CD14-positive monocyte (primary cell): ENCODE results near the gene OR7G3. TPM values are rescaled to one million over a fixed set of nuclear protein-coding genes. Genes with fewer than 3 reads are reported as not detected.

Source experiments
- DNase-seq, 3 donors: peaks; one replicate each; pipeline ENCODE4 v3.0.0-alpha.2; 2011 to 2022
- H2AFZ ChIP-seq: 2 replicates; pipeline ENCODE4 v1.6.0; 2012; ENCODE audit warnings: mild to moderate bottlenecking, low read depth, low read length, inconsistent platforms; ENCODE audit not compliant: insufficient read depth, poor library complexity, severe bottlenecking
- H3K27ac ChIP-seq, 2 donors: 1 replicate in 1 of 2; 2 replicates in 1 of 2; pipeline ENCODE4 v1.5.1; 2012 to 2013; ENCODE audit warnings: low read length in 2 of 2, control low read depth in 1 of 2, inconsistent platforms in 1 of 2, low read depth in 1 of 2, mild to moderate bottlenecking in 1 of 2
- H3K27me3 ChIP-seq, 2 donors: one replicate each; pipeline versions ENCODE4 v1.6.0 to v1.6.1; 2011 to 2013; ENCODE audit warnings: low read length in 2 of 2; ENCODE audit not compliant: control insufficient read depth in 2 of 2, insufficient read depth in 2 of 2
- H3K36me3 ChIP-seq, 2 donors: replicated peaks in 1 of 2; 1 replicate in 1 of 2; 2 replicates in 1 of 2; pipeline versions ENCODE4 v1.5.1 to v1.6.1; 2012 to 2013; ENCODE audit warnings: low read length in 2 of 2, control low read depth in 1 of 2, inconsistent platforms in 1 of 2, mild to moderate bottlenecking in 1 of 2; ENCODE audit not compliant: insufficient read depth in 2 of 2, control insufficient read depth in 1 of 2
- H3K4me1 ChIP-seq, 2 donors: 1 replicate in 1 of 2; 2 replicates in 1 of 2; pipeline versions ENCODE4 v1.5.1 to v1.6.1; 2012 to 2013; ENCODE audit warnings: low read length in 2 of 2, control low read depth in 1 of 2, inconsistent platforms in 1 of 2, mild to moderate bottlenecking in 1 of 2, moderate library complexity in 1 of 2; ENCODE audit not compliant: insufficient read depth in 2 of 2, control insufficient read depth in 1 of 2
- H3K4me2 ChIP-seq: replicated peaks from 2 replicates; pipeline ENCODE3; 2012; ENCODE audit warnings: low read length, moderate library complexity, mild to moderate bottlenecking; ENCODE audit not compliant: poor library complexity, severe bottlenecking; ENCODE audit errors: extremely low read depth
- H3K4me3 ChIP-seq, 3 experiments: fragments of 200-600 bp in 1 of 3; sonication (generic) in 1 of 3; replicated peaks in 1 of 3; 1 replicate in 2 of 3; 2 replicates in 1 of 3; pipeline ENCODE4 v1.5.1; 2011 to 2013; ENCODE audit warnings: low read length in 3 of 3, mild to moderate bottlenecking in 3 of 3, control low read depth in 2 of 3, low read depth in 2 of 3, inconsistent platforms in 1 of 3, moderate library complexity in 1 of 3
- H3K79me2 ChIP-seq: 2 replicates; pipeline ENCODE4 v1.6.0; 2012; ENCODE audit warnings: mild to moderate bottlenecking, control low read depth, inconsistent platforms, low read length, moderate library complexity; ENCODE audit not compliant: insufficient read depth
- H3K9ac ChIP-seq: 2 replicates; pipeline ENCODE4 v1.6.0; 2017; ENCODE audit warnings: low read length, mild to moderate bottlenecking; ENCODE audit not compliant: insufficient read depth, poor library complexity, severe bottlenecking
- H3K9me3 ChIP-seq, 2 donors: replicated peaks in 1 of 2; 1 replicate in 1 of 2; 2 replicates in 1 of 2; pipeline versions ENCODE4 v1.5.1 to v1.6.1; 2012 to 2013; ENCODE audit warnings: low read length in 2 of 2, control low read depth in 1 of 2; ENCODE audit not compliant: control insufficient read depth in 1 of 2, insufficient read depth in 1 of 2
- H4K20me1 ChIP-seq: 2 replicates; pipeline ENCODE4 v1.6.0; 2012; ENCODE audit warnings: mild to moderate bottlenecking, low read length, control low read depth, moderate library complexity; ENCODE audit not compliant: insufficient read depth
- H3K27ac Mint-ChIP-seq, 7 donors: one replicate each; pipeline ENCODE4 v1.8.0; 2020; ENCODE audit warnings: mild to moderate bottlenecking in 7 of 7, mixed read lengths in 7 of 7, moderate library complexity in 6 of 7, inconsistent platforms in 2 of 7
- H3K27me3 Mint-ChIP-seq, 3 donors: one replicate each; pipeline ENCODE4 v1.8.0; 2021 to 2022; ENCODE audit warnings: low read depth in 3 of 3, mild to moderate bottlenecking in 3 of 3, mixed read lengths in 3 of 3, moderate library complexity in 3 of 3, inconsistent platforms in 1 of 3
- H3K36me3 Mint-ChIP-seq, 2 donors: one replicate each; pipeline ENCODE4 v1.8.0; 2020; ENCODE audit warnings: mixed read lengths in 2 of 2, inconsistent platforms in 1 of 2, mild to moderate bottlenecking in 1 of 2
- H3K4me1 Mint-ChIP-seq: one replicate; pipeline ENCODE4 v1.8.0; 2020; ENCODE audit warnings: mild to moderate bottlenecking, mixed read lengths
- H3K4me3 Mint-ChIP-seq, 2 donors: one replicate each; pipeline ENCODE4 v1.8.0; 2020; ENCODE audit warnings: mild to moderate bottlenecking in 2 of 2, mixed read lengths in 2 of 2, moderate library complexity in 1 of 2
- H3K9me3 Mint-ChIP-seq, 7 donors: one replicate each; pipeline ENCODE4 v1.8.0; 2020 to 2022; ENCODE audit warnings: mixed read lengths in 7 of 7, mild to moderate bottlenecking in 6 of 7, moderate library complexity in 6 of 7, inconsistent platforms in 2 of 7
- WGBS: methylation state at CpG from one replicate; pipeline ENCODE4 v1.1.5; 2013; ENCODE audit warnings: missing lambda C conversion rate; ENCODE audit not compliant: insufficient coverage; 5-methylcytosine and 5-hydroxymethylcytosine counted together
- intact Hi-C, 2 donors: fragments of 100-400 bp; cut with micrococcal nuclease; formaldehyde crosslinking; loops; one replicate each; pipeline versions ENCODE4 v1.15.0 to v1.15.1; 2023
- polyA plus RNA-seq, 3 donors: library from polyadenylated mRNA; depleted of rRNA in 1 of 3; unstranded in 2 of 3; stranded (reverse) in 1 of 3; fragments of 300-500 nt in 2 of 3; fragments of >200 nt in 1 of 3; fragmentation: Illumina TruSeq in 2 of 3; gene quantifications; 1 replicate in 2 of 3; 2 replicates in 1 of 3; pipeline ENCODE4 v1.2.3, GENCODE V29; 2012 to 2021
- TF ChIP-seq, protein P1 (sequence below): fragments of 200-600 bp; IDR thresholded peaks from one replicate; pipeline ENCODE4 v1.8.0; 2022; ENCODE audit warnings: antibody characterized with exemption, mild to moderate bottlenecking

OR7G3 gene
- polyA plus RNA-seq, 3 donors = not detected

DNA sequence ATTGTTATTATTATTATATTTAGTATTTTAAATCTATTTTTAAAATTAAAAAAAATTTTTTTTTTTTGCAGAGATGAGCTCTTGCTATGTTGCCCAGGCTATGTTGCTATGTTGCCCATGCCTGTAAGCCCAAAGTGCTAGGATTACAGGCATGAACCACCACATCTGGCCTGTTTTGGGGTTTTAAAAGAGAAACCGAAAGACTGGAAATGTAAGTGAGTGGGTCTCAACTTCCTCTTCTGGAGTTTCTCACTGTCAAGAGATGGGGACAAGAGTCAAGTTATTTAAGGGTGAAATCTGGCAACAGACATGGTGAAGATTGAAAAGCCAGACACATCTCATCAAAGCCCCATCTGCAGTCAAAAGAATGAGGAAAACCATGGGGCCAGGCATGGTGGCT lies 4.2 kb upstream of the OR7G3 start:
- Mint-ChIP-seq H3K27me3 (peaks cover 2 to 7% (median 4%) of the 10 kb centered on the region in 3 donors), H3K36me3 (no peaks in the 10 kb centered on the region), H3K4me1 (peaks cover 21% of the 10 kb centered on the region), H3K9me3 (peaks cover 0 to 3% (median 0%) of the 10 kb centered on the region in 7 donors), H3K4me3 (peak overlapping the region in 1 of 2 donors; percentile 35), H3K27ac (peak overlapping the region in 2 of 7 donors; percentile 57 to 65)
- TF ChIP-seq, protein P1, sequence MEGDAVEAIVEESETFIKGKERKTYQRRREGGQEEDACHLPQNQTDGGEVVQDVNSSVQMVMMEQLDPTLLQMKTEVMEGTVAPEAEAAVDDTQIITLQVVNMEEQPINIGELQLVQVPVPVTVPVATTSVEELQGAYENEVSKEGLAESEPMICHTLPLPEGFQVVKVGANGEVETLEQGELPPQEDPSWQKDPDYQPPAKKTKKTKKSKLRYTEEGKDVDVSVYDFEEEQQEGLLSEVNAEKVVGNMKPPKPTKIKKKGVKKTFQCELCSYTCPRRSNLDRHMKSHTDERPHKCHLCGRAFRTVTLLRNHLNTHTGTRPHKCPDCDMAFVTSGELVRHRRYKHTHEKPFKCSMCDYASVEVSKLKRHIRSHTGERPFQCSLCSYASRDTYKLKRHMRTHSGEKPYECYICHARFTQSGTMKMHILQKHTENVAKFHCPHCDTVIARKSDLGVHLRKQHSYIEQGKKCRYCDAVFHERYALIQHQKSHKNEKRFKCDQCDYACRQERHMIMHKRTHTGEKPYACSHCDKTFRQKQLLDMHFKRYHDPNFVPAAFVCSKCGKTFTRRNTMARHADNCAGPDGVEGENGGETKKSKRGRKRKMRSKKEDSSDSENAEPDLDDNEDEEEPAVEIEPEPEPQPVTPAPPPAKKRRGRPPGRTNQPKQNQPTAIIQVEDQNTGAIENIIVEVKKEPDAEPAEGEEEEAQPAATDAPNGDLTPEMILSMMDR = no peak
- DNase-seq = peak in 2 of 3 donors; percentile 12 to 16
- Histone ChIP-seq H3K27me3 (no peaks in the 10 kb centered on the region), H3K36me3 (no peaks in the 10 kb centered on the region), H2AFZ (peak overlapping the region; percentile 41), H3K4me1 (peaks cover 5 to 18% of the 10 kb centered on the region in 2 donors), H4K20me1 (no peaks in the 10 kb centered on the region), H3K4me3 (no peak overlapping the region), H3K27ac (no peak overlapping the region), H3K4me2 (no peak overlapping the region), H3K9me3 (no peaks in the 10 kb centered on the region), H3K79me2 (no peaks in the 10 kb centered on the region), H3K9ac (no peak overlapping the region)
- WGBS = no CpG with 5 or more reads among the region's 1 CpG
- intact Hi-C loops = loop anchor here in 1 of 2 donors (10.0 kb wide), 2 partner anchors 454 to 664 kb away; partner anchors contain the start of gene ZNF121

DNA sequence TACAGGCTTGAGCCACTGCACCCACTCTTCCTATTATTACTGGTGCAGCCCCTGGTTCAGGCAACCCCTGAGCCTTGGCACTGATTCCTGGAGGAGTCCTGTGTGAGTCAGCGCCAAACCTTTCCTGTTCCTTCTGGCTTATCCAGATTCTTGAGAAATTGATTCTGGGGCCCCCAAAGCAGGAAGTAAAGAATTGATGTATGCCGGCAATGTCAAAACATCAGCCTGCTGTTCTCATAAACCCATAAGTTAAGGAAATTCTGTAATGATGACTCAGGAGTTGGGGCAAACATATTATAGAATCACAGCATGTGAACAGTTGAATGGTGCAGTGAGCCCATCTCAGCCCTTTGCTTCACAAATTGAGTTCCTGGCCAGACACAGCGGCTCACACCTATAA lies 1.4 kb upstream of the OR7G3 start:
- peaks cover 15% of the 10 kb centered on the region for H3K4me1 Mint-ChIP-seq
- no peak overlapping the region for H3K27ac Mint-ChIP-seq
- Histone ChIP-seq H3K4me1 (peaks cover 0 to 11% of the 10 kb centered on the region in 2 donors), H3K4me2 (no peak overlapping the region), H4K20me1 (no peaks in the 10 kb centered on the region), H3K27me3 (no peaks in the 10 kb centered on the region), H3K9me3 (no peaks in the 10 kb centered on the region), H3K9ac (no peak overlapping the region), H3K4me3 (no peak overlapping the region), H3K36me3 (no peaks in the 10 kb centered on the region), H3K27ac (no peak overlapping the region), H3K79me2 (no peaks in the 10 kb centered on the region), H2AFZ (no peak overlapping the region)
- 0% methylated on average over 2 of the region's 3 CpGs for WGBS
- H3K4me3 Mint-ChIP-seq = no peak overlapping the region
- intact Hi-C loops = no loop called here
- DNase-seq = peak in 2 of 3 donors; percentile 4 to 42
- no peaks in the 10 kb centered on the region for H3K36me3 Mint-ChIP-seq
- H3K9me3 Mint-ChIP-seq = peaks cover 0 to 3% (median 0%) of the 10 kb centered on the region in 7 donors
- H3K27me3 Mint-ChIP-seq = peaks cover 0 to 8% (median 7%) of the 10 kb centered on the region in 3 donors
- TF ChIP-seq, protein P1 = no peak
